Putamen (tissue), 1 donor: Measurements from ENCODE around the gene RDX.
"Not testable (repeated sequence)": the region's sequence is repeated elsewhere in the genome, so short reads cannot be mapped to it uniquely, and the experiment has no call there.

Experiments
- DNase-seq: peaks from one replicate; pipeline ENCODE4 v3.0.0-alpha.2; 2016; ENCODE audit warnings: low spot score

The RDX gene

GRCh38 chr11:110269996-110270395 lies 26.4 kb downstream of the RDX start:
- no peak for DNase-seq

DNA sequence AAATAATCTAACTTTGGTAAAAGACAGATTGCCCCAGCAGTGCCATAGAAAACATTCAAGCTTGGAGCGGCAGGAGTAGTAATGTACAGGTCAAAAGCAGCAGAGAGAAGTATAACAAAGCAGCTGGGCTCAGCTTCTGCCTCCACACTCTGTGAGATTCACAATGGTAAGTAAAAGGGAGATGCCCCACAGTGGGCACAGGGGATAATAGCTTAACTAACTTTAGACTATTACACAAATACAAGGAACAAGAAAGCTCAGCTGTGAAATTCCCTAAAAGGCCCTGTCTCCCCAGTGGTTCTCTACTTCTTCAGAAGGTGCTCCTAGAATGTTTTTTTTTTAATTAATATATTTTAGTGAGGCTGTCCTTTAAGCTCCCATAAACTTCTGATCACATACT lies 28.0 kb downstream of the RDX start:
- DNase-seq: no peak

GRCh38 chr11:110262072-110262403 lies 34.4 kb downstream of the RDX start:
- DNase-seq: no peak

GRCh38 chr11:110261195-110262071 lies 35.0 kb downstream of the RDX start:
- DNase-seq: no peak

- DNase-seq: no peak
Observed at GRCh38 chr11:110253525-110253924, 42.9 kb downstream of the RDX start.

GRCh38 chr11:110251836-110252235 lies 44.6 kb downstream of the RDX start:
- no peak for DNase-seq

GRCh38 chr11:110250168-110250567 lies 46.2 kb downstream of the RDX start:
- no peak for DNase-seq

DNA sequence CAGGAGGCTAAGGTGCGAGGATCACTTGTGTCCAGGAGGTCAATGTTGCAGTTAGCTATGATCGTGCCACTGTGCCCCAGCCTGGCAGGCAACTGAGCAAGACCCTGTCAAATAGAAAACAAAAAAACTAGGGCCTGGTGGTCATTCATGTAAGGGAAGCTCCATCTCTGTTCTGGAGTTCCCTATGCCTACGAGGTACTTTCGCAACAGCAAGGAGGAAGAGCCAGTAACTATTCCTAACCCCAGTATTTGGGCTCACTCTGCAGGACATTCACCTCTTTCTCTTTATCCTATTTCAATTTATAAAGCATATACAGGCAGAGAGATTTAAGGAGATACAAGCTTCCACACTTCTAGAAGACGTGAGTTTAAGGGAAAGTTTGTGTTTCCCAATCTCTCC lies 46.6 kb downstream of the RDX start:
- no peak for DNase-seq

- DNase-seq: no peak
Observed at GRCh38 chr11:110249066-110249465, 47.3 kb downstream of the RDX start.

- DNase-seq: no peak
Observed at GRCh38 chr11:110243791-110244190, 52.6 kb downstream of the RDX start.

DNA sequence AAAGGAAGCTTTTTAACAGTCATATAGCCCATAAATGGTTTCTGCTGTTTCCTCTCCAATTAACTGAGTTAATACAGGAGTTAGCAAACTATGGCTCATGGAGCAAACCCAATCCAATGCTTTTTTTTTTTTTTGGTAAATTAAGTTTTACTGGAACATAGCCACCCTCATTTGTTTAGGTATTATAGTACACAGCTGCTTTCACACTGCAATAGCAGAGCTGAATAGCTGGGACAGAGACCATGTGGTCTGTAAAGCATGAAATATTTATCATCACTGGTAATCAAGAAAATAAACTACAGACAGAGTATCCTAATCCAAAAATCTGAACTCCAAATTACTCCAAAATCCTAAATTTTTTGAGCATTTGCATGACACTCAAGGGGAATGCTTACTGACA lies 53.7 kb downstream of the RDX start:
- no peak for DNase-seq

GRCh38 chr11:110242188-110242587 lies 54.2 kb downstream of the RDX start:
- no peak for DNase-seq

- DNase-seq: no peak
Observed at GRCh38 chr11:110235966-110236365, 60.4 kb downstream of the RDX start.

GRCh38 chr11:110230377-110230776 lies 66.0 kb downstream of the RDX start:
- no peak for DNase-seq

- peak; percentile 7 for DNase-seq
Observed at GRCh38 chr11:110219006-110219785, 77.2 kb downstream of the RDX start.

DNA sequence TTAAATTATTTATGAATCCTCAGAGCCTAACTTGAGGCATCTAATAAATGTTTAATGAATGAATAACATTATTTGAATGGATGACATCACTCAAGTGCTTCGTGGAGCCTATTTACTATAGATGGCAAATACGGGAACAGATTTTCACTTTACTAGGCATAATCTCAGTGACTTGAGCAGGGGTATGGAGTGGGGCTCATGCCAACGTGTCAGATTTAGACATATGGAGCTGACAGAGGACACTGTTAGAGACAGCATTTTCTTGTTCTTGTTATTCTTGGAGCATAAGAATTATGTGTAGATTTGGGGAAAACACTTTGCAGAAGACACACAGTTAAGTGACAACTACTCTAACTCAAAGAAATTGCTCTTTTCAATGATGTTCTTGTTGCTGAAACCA lies 78.5 kb downstream of the RDX start:
- DNase-seq: no peak

DNA sequence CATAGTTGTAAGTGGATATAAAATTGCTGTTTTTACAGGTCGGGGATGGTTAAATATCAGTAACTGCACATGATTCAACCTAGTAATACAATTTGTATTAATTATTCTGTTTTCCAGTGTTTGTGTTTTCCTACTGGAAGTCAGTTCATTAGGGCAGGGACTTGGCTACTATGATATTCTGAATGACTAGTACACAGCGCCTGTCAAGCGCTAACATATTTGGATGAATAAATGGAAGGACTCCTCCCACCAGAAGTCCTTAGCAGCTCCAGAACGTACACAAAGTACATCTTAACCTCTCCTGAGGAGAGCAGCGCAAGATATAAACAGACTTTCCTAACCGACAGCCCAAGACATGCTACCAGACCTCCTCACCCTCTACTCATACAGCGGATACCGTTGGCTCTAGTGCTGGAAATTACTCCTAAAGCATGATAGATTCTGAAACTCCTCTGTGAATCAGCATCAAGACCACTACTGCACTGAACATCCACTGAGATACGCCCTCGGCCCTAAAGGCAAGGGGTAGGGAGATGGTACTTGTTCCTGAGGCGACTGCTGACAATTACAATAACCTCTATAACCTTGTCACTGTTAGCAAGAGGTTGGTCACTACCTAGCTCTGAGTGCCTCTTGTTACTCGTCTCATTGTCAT lies 79.1 kb downstream of the RDX start:
- no peak for DNase-seq

GRCh38 chr11:110209313-110209694 lies 87.1 kb downstream of the RDX start:
- DNase-seq: not testable (repeated sequence)

- DNase-seq: not testable (repeated sequence)
Observed at GRCh38 chr11:110208678-110209312, 87.6 kb downstream of the RDX start.

DNA sequence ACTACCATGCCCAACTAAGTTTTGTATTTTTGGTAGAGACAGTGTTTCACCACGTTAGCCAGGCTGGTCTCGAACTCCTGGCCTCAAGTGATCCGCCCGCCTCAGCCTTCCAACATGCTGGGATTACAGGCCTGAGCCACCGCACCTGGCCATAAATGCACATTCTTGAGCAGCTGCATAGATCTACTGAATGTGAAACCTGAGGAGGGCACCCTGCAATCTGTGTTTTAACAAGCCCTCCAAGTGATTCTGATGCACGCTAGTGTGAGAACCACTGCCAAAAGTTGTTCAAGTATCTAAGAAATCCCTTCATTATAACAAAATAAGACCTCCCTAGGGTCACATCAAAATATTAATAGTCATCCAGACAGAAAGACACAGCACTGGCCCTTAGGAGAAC lies 89.3 kb downstream of the RDX start:
- no peak for DNase-seq

DNA sequence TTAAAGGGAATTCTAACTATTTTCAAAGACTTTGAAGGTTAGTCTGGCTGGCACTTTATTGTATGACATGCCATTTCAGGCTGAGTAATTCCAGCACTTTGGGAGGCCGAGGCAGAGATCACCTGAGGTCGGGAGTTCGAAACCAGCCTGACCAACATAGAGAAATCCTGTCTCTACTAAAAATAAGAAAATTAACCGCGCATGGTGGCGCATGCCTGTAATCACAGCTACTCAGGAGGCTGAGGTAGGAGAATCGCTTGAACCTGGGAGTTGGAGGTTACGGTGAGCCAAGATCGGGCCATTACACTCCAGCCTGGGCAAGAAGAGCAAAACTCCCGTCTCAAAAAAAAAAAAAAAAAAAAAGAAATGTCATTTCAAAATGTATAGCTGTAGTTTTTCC lies 95.6 kb downstream of the RDX start:
- no peak for DNase-seq

DNA sequence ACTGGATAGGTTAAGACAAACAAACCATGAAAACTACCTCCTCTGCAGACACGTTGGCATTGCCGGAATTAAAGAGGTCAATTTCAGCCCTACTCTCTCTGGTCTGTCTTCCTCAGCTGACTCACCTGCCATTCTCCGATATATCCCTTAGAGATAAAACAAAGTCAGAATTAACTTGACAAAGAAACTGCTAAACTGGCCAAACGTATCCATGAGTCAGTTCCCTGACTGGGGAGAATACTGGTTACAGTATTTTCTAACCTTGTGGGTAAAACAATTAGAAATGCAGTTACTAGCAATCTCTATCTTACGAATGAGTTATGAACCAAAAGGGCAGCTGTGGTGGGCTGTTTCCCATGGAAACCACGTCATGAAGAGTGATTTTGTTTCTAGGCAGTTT lies 96.2 kb downstream of the RDX start:
- DNase-seq: no peak
